Coronary artery (tissue), 2 donors: ENCODE data around the gene CNNM3.

Experiments used
- DNase-seq: peaks from one replicate; pipeline ENCODE4 v3.0.0-alpha.2; 2017; ENCODE audit warnings: low spot score
- H3K27ac ChIP-seq, 2 donors: fragments of 200-600 bp; sonication (generic); one replicate each; pipeline ENCODE4 v1.5.1; 2016 to 2019
- H3K4me3 ChIP-seq: fragments of 200-600 bp; sonication (generic); 2 replicates; pipeline ENCODE4 v1.5.1; 2016; ENCODE audit warnings: mild to moderate bottlenecking, moderate library complexity
- TF ChIP-seq, protein P1 (sequence below): fragments of 200-600 bp; sonication (generic); IDR thresholded peaks from one replicate; pipeline ENCODE4 v1.5.1; 2019; ENCODE audit warnings: antibody characterized with exemption

Gene CNNM3

DNA sequence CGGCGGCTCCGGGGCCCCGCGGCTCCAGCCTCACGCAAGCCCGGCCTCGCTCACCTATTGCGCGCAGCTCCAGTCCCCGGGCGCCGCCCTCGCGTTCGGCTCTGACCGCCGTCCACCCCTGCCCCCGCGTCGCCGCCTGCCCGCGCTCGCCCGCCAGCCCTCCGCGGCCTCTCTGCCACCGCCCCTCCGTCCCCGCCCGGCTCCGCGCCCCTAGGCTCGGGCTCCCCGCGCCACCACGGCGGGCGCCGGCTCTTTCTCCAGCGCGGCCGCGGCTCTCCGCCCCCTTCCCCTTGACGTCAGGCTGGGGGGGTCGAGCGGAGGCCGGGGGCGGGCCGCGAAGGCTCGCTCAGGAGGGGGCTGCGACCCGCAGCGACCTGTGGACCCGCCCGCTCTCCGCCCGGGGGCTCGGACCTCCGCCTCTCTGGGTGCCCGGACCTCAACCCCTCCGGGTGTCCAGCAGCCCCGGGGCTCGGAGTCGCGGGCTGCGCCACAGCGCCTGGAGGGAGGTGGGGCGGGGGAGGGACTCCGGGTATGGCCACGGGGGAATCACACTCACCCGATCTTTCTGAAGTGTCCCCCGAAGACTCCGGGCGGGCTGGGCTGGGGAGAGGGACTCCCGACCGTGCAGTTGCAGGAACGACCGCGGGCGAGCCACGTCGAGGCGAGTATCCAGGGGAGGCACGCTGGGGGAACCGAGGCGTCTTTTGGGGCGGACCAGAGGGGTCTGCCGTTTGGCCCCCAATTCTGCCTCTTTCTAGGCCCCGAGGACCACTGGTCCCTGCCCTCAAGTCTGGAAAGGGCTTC, 54.0 kb downstream of the CNNM3 start, which contains the start of gene SEMA4C:
Gene SEMA4C, minus strand, starts transcription at position 259 of the 804 bp plus-strand sequence. CDS start 2,194 bp downstream, outside the sequence.
- TF ChIP-seq, protein P1, sequence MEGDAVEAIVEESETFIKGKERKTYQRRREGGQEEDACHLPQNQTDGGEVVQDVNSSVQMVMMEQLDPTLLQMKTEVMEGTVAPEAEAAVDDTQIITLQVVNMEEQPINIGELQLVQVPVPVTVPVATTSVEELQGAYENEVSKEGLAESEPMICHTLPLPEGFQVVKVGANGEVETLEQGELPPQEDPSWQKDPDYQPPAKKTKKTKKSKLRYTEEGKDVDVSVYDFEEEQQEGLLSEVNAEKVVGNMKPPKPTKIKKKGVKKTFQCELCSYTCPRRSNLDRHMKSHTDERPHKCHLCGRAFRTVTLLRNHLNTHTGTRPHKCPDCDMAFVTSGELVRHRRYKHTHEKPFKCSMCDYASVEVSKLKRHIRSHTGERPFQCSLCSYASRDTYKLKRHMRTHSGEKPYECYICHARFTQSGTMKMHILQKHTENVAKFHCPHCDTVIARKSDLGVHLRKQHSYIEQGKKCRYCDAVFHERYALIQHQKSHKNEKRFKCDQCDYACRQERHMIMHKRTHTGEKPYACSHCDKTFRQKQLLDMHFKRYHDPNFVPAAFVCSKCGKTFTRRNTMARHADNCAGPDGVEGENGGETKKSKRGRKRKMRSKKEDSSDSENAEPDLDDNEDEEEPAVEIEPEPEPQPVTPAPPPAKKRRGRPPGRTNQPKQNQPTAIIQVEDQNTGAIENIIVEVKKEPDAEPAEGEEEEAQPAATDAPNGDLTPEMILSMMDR = no peak
- peak within 1 kb of the TSS; percentile 96 to 100 for H3K27ac ChIP-seq
- peak within 1 kb of the TSS; percentile 100 for H3K4me3 ChIP-seq
- no peak for DNase-seq

DNA sequence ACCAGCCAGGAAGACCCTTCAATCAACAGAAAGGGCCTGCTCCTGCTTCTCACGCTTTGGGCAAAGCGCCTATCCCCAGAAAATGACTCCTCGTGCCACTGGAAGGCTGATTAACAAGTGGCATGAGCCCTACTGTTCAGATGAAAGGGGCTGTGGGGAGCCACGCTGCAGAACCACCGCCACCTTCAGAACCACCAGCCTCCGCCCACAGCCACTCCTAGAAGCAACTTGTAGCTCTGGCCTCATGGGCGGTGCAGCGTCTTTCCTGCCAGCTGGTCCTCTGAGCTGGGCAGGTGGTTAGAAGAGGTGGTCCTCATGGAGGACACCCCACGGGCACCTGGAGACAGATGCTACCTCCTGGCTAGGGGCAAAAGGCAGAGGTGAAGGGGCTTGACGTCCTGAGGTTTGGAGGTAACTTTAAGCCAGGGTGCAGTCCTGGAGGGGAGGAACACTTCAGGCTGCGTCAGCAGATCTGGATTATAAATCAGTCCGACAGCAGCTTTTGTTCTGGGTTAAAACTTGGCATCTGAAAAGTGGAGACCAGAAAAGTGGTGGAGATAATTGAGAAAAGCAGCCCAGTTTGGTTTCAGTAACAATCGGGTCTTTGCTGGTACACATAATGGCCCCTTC, 54.7 kb downstream of the CNNM3 start:
- peak overlapping the region; percentile 100 for H3K4me3 ChIP-seq
- TF ChIP-seq, protein P1 = no peak
- H3K27ac ChIP-seq = peak overlapping the region; percentile 96 to 100
- DNase-seq = no peak

DNA sequence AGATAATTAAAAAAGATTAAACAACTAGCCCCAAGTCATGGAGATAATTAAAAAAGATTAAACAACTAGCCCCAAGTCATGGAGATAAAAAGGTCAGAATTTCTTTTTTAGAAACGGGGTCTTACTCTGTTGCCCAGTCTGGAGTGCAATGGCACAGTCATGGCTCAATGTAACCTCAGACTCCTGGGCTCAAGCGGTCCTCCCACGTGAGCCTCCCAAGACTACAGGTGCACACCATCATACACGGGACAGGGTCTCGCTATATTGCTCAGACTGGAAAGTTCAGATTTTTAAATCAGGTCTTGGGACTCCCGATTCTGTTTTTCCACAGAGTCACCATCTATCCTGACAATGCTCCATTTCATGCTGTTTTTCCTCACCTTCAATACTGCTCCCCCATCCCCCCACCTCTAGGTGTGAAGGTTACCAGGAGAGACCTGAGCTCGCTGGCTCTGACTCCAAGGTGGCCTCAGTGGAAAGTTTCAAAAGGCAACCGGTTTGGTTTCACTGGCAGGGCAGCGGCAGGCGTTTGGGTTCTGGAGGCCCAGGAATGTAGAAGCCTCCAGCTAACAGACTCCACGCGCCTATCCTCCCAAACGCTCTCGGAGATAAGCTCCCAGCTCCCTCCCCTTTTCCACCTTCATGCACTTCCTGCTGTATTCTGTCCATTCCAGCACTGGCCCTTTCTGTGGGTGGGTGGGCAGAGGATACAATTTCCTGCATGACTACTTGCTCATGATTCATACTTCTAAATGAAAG, 56.7 kb downstream of the CNNM3 start:
- peak overlapping the region in 1 of 2 donors; percentile 34 for H3K27ac ChIP-seq
- TF ChIP-seq, protein P1 = no peak
- H3K4me3 ChIP-seq = no peak overlapping the region
- no peak for DNase-seq

DNA sequence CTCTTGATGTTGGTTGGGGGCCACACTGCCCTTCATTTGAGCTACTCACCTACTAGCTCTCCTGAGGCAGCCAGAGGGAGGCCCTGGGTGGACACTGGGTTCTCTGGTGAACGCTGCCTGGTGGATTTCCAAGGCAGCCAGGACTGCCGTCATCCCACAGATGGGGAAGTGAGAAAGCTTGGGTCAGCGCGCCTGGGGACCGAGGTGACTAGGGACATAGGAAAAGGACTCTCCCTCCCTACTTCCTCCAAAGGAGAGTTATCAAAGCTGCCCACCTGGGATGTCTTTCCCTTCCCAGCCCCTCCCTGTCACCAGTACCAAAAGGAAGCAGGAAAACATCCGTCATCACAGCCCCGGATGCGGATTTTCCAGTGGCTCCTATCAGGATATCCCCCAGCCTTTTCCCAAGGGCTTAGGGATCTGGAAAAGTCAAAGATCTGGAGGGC, 57.6 kb downstream of the CNNM3 start:
- TF ChIP-seq, protein P1 = no peak
- peak overlapping the region; percentile 34 to 71 for H3K27ac ChIP-seq
- no peak overlapping the region for H3K4me3 ChIP-seq
- DNase-seq = no peak

DNA sequence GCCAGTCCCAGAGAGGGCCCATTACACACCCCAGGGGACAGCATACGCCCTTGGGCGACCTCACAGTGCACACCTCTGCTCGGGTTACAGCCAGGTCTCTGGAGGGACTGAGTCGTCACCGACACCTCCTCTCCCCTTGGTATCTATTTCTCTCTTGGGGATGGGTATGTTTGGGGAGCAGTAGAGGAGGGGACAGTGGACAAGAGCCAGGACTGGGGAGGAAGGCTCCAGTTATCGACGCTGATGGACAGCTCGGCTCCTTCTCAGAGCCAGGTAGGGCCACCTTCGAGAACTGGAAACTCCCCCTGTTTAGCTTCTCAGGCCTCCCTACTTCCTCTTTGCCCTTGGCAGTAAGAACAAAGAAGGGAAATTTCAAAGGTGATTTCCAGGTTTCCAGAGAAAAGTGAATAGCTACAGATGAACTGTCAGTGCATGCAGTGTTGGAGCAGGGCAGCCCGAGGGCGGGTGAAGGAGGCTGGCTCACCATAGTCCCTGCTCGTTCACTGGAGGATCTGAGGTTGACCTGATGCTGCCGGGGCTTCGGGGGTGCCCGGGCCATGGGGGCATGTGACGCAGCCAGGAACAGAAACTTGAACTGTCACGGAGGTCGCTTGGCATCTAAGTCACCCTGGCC, 58.2 kb downstream of the CNNM3 start:
- Histone ChIP-seq H3K27ac (peak overlapping the region; percentile 34 to 71), H3K4me3 (no peak overlapping the region)
- TF ChIP-seq, protein P1 = no peak
- DNase-seq = no peak

DNA sequence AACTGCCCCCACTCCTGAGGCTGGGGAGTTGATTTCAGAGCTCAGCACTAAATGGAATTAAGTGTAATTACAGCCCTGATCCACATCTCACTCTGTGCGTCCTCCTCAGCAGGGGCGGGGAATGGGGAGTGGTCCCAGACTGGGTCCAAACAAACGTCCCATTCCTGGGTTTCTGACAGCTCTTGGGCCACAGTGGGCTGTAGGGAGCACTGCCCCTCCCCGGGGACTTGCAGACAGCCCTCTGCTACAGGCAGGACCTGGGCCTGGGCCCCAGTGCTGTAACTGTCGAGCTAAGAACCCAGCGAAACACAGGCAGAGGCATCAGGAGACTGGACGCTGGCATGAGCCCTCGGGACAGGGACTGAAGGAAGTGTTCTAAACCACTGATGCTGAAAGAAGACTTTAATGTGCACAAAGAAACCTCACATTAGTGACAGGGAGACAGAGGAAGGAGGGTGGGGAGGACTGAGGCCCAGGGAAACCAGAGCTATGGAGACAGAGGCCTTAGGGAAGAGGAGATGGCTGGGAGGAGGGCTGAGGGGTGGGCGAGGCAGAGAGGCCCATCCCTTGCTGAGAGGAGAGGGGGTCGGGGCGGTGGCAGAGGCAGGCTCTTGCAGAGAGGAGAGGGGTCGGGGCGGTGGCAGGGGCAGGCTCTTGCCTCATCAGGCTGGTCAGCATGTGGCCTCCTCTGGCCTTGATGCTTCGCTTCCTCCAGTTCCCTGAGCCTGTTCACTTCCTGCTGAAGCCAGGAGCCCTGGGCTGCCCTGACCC, 59.6 kb downstream of the CNNM3 start:
- no peak overlapping the region for H3K27ac ChIP-seq
- no peak overlapping the region for H3K4me3 ChIP-seq
- DNase-seq = no peak
- TF ChIP-seq, protein P1 = no peak
